NCI-H2081 (cell line): ENCODE data around the gene NEGR1.
A peak's percentile ranks its signal among the peaks of the same experiment; 100 is the strongest.

Source experiments
- DNase-seq, 2 experiments: peaks; one replicate each; lab custom pipeline; 2025; lab: John Stamatoyannopoulos, UW

NEGR1 gene

GRCh38 chr1:72034827-72035226, 247.5 kb downstream of the NEGR1 start:
- DNase-seq: peak in 1 of 2 experiments; percentile 13

GRCh38 chr1:72023063-72023930, 259.0 kb downstream of the NEGR1 start:
- DNase-seq: peak in 1 of 2 experiments; percentile 15

- DNase-seq: no peak
Measured at GRCh38 chr1:72018562-72018961, 263.8 kb downstream of the NEGR1 start.

GRCh38 chr1:72015006-72015405, 267.3 kb downstream of the NEGR1 start:
- DNase-seq: no peak

GRCh38 chr1:72013161-72013560, 269.2 kb downstream of the NEGR1 start:
- no peak for DNase-seq

- no peak for DNase-seq
Measured at GRCh38 chr1:72011721-72012120, 270.6 kb downstream of the NEGR1 start.

- no peak for DNase-seq
Measured at GRCh38 chr1:72010094-72010431, 272.3 kb downstream of the NEGR1 start.

GRCh38 chr1:72009173-72010093, 272.9 kb downstream of the NEGR1 start:
- no peak for DNase-seq

GRCh38 chr1:72007312-72007711, 275.0 kb downstream of the NEGR1 start:
- no peak for DNase-seq

- DNase-seq: no peak
Measured at GRCh38 chr1:72006092-72006491, 276.2 kb downstream of the NEGR1 start.

GRCh38 chr1:72003092-72003491, 279.2 kb downstream of the NEGR1 start:
- DNase-seq: no peak

- no peak for DNase-seq
Measured at GRCh38 chr1:72000809-72001208, 281.5 kb downstream of the NEGR1 start.

- no peak for DNase-seq
Measured at GRCh38 chr1:71994646-71995045, 287.7 kb downstream of the NEGR1 start.

GRCh38 chr1:71987181-71987580, 295.2 kb downstream of the NEGR1 start:
- DNase-seq: no peak

- no peak for DNase-seq
Measured at GRCh38 chr1:71986160-71986559, 296.2 kb downstream of the NEGR1 start.

GRCh38 chr1:71980556-71980955, 301.8 kb downstream of the NEGR1 start:
- no peak for DNase-seq

GRCh38 chr1:71979882-71980281, 302.5 kb downstream of the NEGR1 start:
- DNase-seq: no peak

GRCh38 chr1:71967670-71968069, 314.7 kb downstream of the NEGR1 start:
- no peak for DNase-seq

- DNase-seq: no peak
Measured at GRCh38 chr1:71964188-71964587, 318.2 kb downstream of the NEGR1 start.

- DNase-seq: no peak
Measured at GRCh38 chr1:71956613-71957285, 325.6 kb downstream of the NEGR1 start.

- DNase-seq: no peak
Measured at GRCh38 chr1:71950579-71950978, 331.8 kb downstream of the NEGR1 start.

- DNase-seq: no peak
Measured at GRCh38 chr1:71949681-71950080, 332.7 kb downstream of the NEGR1 start.
